Measurements from ENCODE around the gene SCLY.

The SCLY gene

GRCh38 chr2:238097201-238097987 lies 36.6 kb downstream of the SCLY start:
- Histone ChIP-seq H3K27ac (ENCODE audit: low read depth, low read length, severe bottlenecking) (no peak overlapping the region), H3K4me3 (ENCODE audit: extremely low read depth, insufficient read depth, low read length, poor library complexity, severe bottlenecking) (no peak overlapping the region), H3K4me1 (ENCODE audit: control insufficient read depth, insufficient read depth, low read length, poor library complexity, severe bottlenecking) (no peaks in the 10 kb centered on the region), H3K36me3 (ENCODE audit: control insufficient read depth, insufficient read depth, low read length) (peaks cover 4% of the 10 kb centered on the region), H3K9me3 (ENCODE audit: control insufficient read depth, low read length) (no peaks in the 10 kb centered on the region)
- 93 to 96% methylated on average over 16 to 18 of the region's 19 CpGs for WGBS, 2 experiments (ENCODE audit: insufficient coverage in 2 of 2)

- Histone ChIP-seq H3K4me3 (ENCODE audit: extremely low read depth, insufficient read depth, low read length, poor library complexity, severe bottlenecking) (no peak overlapping the region), H3K36me3 (ENCODE audit: control insufficient read depth, insufficient read depth, low read length) (peaks cover 4% of the 10 kb centered on the region), H3K9me3 (ENCODE audit: control insufficient read depth, low read length) (no peaks in the 10 kb centered on the region), H3K4me1 (ENCODE audit: control insufficient read depth, insufficient read depth, low read length, poor library complexity, severe bottlenecking) (no peaks in the 10 kb centered on the region), H3K27ac (ENCODE audit: low read depth, low read length, severe bottlenecking) (no peak overlapping the region)
- 83 to 84% methylated on average over 33 of the region's 37 CpGs for WGBS, 2 experiments (ENCODE audit: insufficient coverage in 2 of 2)
Observed at GRCh38 chr2:238097988-238098871, 37.4 kb downstream of the SCLY start.

- Histone ChIP-seq H3K4me1 (ENCODE audit: control insufficient read depth, insufficient read depth, low read length, poor library complexity, severe bottlenecking) (no peaks in the 10 kb centered on the region), H3K4me3 (ENCODE audit: extremely low read depth, insufficient read depth, low read length, poor library complexity, severe bottlenecking) (no peak overlapping the region), H3K9me3 (ENCODE audit: control insufficient read depth, low read length) (no peaks in the 10 kb centered on the region), H3K36me3 (ENCODE audit: control insufficient read depth, insufficient read depth, low read length) (peaks cover 4% of the 10 kb centered on the region), H3K27ac (ENCODE audit: low read depth, low read length, severe bottlenecking) (no peak overlapping the region)
- WGBS, 2 experiments (ENCODE audit: insufficient coverage in 2 of 2) = 90 to 94% methylated on average over 16 to 17 of the region's 17 CpGs
Observed at GRCh38 chr2:238098901-238099713, 38.3 kb downstream of the SCLY start.

GRCh38 chr2:238099714-238100048 lies 38.9 kb downstream of the SCLY start:
- H3K27ac ChIP-seq (ENCODE audit: low read depth, low read length, severe bottlenecking) = no peak overlapping the region
- peaks cover 4% of the 10 kb centered on the region for H3K36me3 ChIP-seq (ENCODE audit: control insufficient read depth, insufficient read depth, low read length)
- WGBS, 2 experiments (ENCODE audit: insufficient coverage in 2 of 2) = 96 to 98% methylated on average over 6 to 10 of the region's 10 CpGs
- no peaks in the 10 kb centered on the region for H3K9me3 ChIP-seq (ENCODE audit: control insufficient read depth, low read length)
- H3K4me1 ChIP-seq (ENCODE audit: control insufficient read depth, insufficient read depth, low read length, poor library complexity, severe bottlenecking) = no peaks in the 10 kb centered on the region
- no peak overlapping the region for H3K4me3 ChIP-seq (ENCODE audit: extremely low read depth, insufficient read depth, low read length, poor library complexity, severe bottlenecking)

GRCh38 chr2:238100049-238100820 lies 39.4 kb downstream of the SCLY start, which contains the start of gene ESPNL:
ESPNL (plus strand) TSS chr2:238100340; CDS start chr2:238100420, 80 bp downstream.
- no peaks in the 10 kb centered on the region for H3K9me3 ChIP-seq (ENCODE audit: control insufficient read depth, low read length)
- peaks cover 4% of the 10 kb centered on the region for H3K36me3 ChIP-seq (ENCODE audit: control insufficient read depth, insufficient read depth, low read length)
- WGBS, 2 experiments (ENCODE audit: insufficient coverage in 2 of 2) = 94 to 96% methylated on average over 33 of the region's 38 CpGs
- H3K4me3 ChIP-seq (ENCODE audit: extremely low read depth, insufficient read depth, low read length, poor library complexity, severe bottlenecking) = no peak within 1 kb of the TSS
- no peaks in the 10 kb centered on the region for H3K4me1 ChIP-seq (ENCODE audit: control insufficient read depth, insufficient read depth, low read length, poor library complexity, severe bottlenecking)
- no peak within 1 kb of the TSS for H3K27ac ChIP-seq (ENCODE audit: low read depth, low read length, severe bottlenecking)

- H3K36me3 ChIP-seq (ENCODE audit: control insufficient read depth, insufficient read depth, low read length) = no peaks in the 10 kb centered on the region
- H3K4me1 ChIP-seq (ENCODE audit: control insufficient read depth, insufficient read depth, low read length, poor library complexity, severe bottlenecking) = no peaks in the 10 kb centered on the region
- no peak overlapping the region for H3K27ac ChIP-seq (ENCODE audit: low read depth, low read length, severe bottlenecking)
- no peaks in the 10 kb centered on the region for H3K9me3 ChIP-seq (ENCODE audit: control insufficient read depth, low read length)
- no peak overlapping the region for H3K4me3 ChIP-seq (ENCODE audit: extremely low read depth, insufficient read depth, low read length, poor library complexity, severe bottlenecking)
- WGBS, 2 experiments (ENCODE audit: insufficient coverage in 2 of 2) = 95 to 96% methylated on average over 18 to 26 of the region's 28 CpGs
Observed at GRCh38 chr2:238100821-238101771, 40.3 kb downstream of the SCLY start.

- no peaks in the 10 kb centered on the region for H3K4me1 ChIP-seq (ENCODE audit: control insufficient read depth, insufficient read depth, low read length, poor library complexity, severe bottlenecking)
- H3K27ac ChIP-seq (ENCODE audit: low read depth, low read length, severe bottlenecking) = no peak overlapping the region
- no peak overlapping the region for H3K4me3 ChIP-seq (ENCODE audit: extremely low read depth, insufficient read depth, low read length, poor library complexity, severe bottlenecking)
- 94 to 96% methylated on average over 25 to 28 of the region's 30 CpGs for WGBS, 2 experiments (ENCODE audit: insufficient coverage in 2 of 2)
- no peaks in the 10 kb centered on the region for H3K36me3 ChIP-seq (ENCODE audit: control insufficient read depth, insufficient read depth, low read length)
- H3K9me3 ChIP-seq (ENCODE audit: control insufficient read depth, low read length) = no peaks in the 10 kb centered on the region
Observed at GRCh38 chr2:238101891-238102841, 41.4 kb downstream of the SCLY start.

- H3K27ac ChIP-seq (ENCODE audit: low read depth, low read length, severe bottlenecking) = no peak overlapping the region
- peaks cover 2% of the 10 kb centered on the region for H3K4me1 ChIP-seq (ENCODE audit: control insufficient read depth, insufficient read depth, low read length, poor library complexity, severe bottlenecking)
- WGBS, 2 experiments (ENCODE audit: insufficient coverage in 2 of 2) = 87 to 94% methylated on average over 6 to 9 of the region's 10 CpGs
- H3K36me3 ChIP-seq (ENCODE audit: control insufficient read depth, insufficient read depth, low read length) = no peaks in the 10 kb centered on the region
- H3K4me3 ChIP-seq (ENCODE audit: extremely low read depth, insufficient read depth, low read length, poor library complexity, severe bottlenecking) = no peak overlapping the region
- H3K9me3 ChIP-seq (ENCODE audit: control insufficient read depth, low read length) = no peaks in the 10 kb centered on the region
Observed at GRCh38 chr2:238102865-238103264, 42.1 kb downstream of the SCLY start.
